T-helper 1 cell treated with Interleukin-12 subunit alpha and Interleukin-12 subunit beta and Interleukin-4 antibody, amounts not matched to agents 30 ng/mL and 1 ng/mL, for 36 hours (primary cell): ENCODE results near the gene PRKACA. TPM values are rescaled to one million over a fixed set of nuclear protein-coding genes. Genes with fewer than 3 reads are reported as not detected.
"Not testable (repeated sequence)": the region's sequence is repeated elsewhere in the genome, so short reads cannot be mapped to it uniquely, and the experiment has no call there.

ENCODE experiments used
- intact Hi-C: fragments of 100-400 bp; cut with micrococcal nuclease; formaldehyde crosslinking; loops from one replicate; pipeline ENCODE4 v1.15.1; 2024
- total RNA-seq: library from RNA; stranded (reverse); gene quantifications from 2 replicates; pipeline ENCODE4 v1.2.3, GENCODE V29; 2022

The PRKACA gene
- total RNA-seq, 1 donor from 2014 or later: 66.4 TPM

DNA sequence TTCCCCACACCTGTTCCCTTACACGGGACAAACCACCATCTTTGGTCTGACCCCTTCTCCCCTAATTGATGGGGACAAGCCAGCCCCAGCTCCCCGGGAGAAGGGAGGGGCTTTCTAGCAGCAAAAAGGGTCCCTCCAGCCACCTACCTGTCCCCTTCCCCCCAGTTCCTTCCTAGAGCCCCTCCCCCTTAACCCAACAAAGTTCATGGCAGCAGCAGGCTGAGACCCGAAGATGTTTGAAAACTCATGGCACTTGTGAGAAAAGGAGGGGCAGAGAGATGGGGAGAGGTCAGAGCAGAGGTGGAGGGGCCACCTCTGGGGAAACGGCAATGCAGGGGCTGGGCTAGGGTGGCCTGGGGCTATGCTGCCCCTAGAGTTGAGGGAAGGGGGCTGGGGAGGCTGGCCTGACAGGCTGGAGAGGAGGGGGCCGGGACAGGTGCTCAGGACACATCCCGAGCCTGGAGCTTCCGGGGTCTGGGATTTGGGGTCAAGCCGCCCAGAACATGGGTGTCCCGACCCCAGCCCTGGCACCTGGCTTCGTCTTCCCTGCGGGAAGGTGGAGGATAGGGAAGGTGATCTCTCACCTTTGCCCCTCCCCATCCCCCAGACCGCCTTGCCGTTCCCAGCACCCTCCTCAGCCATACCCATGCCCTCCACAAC, 31.3 kb upstream of the PRKACA start:
- intact Hi-C loops: loop anchor here (1.0 kb wide), 3 partner anchors 12 to 199 kb away; no protein-coding TSS in a partner anchor

DNA sequence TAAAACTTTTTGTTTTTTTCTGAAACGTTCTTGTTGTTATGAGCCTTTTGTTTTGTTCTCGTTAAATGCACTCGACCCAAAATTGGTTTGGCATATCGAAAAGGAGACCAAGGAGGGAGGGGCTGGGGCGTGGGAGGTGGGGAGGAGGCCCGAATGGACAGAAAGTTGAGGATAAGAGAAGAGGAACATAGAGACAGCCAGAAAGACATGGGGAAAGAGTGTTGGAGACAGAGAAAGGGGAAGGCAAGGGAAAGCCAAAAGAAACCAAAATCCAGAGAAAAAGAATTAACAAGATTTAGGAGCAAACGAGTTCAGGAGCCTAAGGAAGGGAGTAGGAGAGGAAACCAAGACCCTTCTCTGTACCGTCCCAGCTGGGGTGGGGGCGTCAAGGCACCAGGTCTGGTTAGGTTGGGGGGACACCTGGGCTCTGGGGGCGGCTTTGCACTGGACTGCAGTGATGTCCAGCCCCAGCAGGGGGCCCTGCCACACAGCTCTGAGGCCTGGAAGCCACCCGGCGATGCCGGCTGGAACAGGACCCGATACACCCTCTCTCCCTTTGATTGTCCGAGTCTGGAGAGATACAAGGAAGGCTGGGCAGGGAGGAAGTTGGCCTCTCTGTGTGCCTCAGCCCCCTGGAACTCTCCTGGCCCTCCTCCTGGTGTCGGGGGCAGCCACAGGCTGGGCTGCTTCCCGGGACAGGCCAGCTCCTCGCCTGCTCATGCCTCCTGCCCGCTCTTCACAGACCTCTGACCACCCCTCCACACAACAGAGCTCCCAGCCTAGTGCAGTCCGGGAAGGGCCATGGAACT, 30.4 kb upstream of the PRKACA start:
- intact Hi-C loops: no loop called here

DNA sequence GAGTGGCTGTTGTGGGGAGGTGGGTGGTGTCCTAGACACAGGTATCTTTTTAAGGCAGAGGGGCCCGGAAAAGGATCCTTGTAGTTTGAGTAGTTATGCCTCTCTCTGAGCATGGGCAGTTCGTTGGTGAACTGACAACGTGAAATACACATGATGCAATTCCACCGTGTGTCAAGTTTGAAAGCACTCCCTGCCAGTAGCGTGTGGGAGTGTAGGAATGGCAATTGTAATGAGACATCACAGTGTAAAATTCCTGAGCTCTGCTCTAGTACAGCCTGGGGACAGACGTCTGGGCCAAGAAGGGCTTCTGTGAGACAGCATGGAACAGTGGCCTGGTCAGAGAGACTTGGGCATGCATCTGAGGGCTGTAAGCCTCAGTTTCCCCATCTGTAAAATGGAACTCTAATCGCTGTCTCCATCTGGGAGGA, 29.2 kb upstream of the PRKACA start:
- intact Hi-C loops: no loop called here

DNA sequence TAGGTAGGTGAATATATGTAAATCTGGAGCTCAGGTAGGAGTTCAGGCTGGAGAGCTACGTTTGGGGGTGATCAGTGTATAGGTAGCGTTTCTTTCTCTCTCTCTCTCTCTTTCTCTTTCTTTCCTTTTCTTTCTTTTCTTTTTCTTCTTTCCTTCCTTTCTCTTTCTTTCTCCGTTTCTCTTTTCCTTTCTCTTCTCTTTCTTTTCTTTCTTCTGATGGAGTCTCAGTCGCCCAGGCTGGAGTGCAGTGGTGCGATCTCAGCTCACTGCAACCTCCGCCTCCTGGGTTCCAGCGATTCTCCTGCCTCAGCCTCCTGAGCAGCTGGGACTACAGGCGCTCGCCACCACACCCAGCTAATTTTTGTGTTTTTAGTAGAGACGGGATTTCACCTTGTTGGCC, 28.6 kb upstream of the PRKACA start:
- intact Hi-C loops: not testable (repeated sequence)

DNA sequence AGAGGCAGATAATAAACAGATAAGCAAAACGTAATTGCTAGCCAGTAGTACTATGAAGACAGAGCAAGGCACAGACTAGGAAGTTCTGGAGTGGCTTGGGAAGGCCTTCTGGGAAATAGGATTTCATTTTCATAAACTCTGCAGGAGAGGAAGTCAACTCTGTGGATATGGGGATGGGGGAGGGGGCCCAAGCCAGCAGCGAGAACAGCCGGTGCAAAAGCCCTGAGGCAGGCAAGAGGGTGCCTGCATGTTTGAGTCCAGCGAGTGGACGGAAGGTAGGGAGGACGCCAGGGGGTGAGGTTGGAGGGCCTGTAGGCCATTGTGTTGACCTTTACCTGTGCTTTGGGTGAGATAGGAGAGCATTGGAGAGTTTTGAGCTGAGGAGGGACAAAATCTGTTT, 27.8 kb upstream of the PRKACA start:
- intact Hi-C loops: no loop called here

DNA sequence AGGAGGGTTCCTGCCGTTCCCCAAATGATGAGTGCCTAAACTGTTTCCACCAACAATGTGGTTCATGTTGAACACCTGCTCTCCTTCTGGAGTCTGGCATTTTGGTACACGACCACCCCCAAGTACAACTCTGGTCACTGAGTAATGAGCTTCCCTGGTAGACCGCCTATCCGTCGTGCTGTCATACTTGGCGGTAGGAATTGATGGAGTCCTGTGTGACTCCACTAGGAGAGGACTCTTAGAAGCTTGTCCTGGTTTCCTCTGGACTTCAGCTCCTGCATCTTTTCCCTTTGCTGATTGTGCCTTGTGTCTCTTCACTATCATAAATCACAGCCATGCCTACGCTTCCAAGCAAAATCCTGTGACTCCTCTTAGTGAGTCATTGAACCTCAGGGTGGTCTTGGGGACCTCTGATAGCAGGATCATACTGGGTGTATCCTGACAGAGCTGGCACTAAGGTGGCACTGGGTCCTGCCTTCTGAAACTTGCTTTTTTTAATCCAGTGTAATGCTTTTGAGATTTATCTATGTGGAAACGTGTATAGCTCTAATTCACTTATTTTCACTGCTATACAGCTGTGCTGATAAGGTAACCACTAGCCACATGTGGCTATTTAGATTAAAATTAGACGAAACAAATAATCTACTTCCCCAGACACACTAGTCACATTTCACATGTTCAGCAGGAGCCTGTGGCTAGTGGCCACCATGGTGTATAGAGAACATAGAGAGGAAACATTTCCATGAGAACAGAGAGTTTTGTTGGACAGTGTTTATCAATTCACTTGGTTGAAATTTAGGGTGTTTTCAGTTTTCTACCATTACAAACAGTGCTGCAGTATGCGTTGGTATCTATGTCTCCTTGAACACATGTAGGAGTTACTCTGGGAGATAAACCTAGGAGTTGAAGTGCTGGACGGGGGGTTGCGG, 25.0 kb upstream of the PRKACA start:
- intact Hi-C loops: no loop called here

DNA sequence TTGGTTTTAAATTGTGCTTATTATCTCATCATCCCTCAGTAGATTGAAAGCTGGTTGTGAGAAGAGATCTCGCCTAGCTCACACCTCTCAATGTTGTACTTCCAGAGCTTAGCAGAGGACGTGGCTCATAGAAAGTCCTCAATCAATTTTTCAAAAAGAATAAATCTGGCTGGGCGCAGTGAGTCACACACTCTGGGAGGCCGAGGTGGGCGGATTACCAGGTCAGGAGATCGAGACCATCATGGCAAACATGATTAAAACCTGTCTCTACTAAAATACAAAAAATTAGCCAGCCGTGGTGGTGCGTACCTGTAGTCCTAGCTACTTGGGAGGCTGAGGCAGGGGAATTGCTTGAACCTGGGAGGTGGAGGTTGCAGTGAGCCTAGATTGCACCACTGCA, 23.5 kb upstream of the PRKACA start:
- intact Hi-C loops: no loop called here

DNA sequence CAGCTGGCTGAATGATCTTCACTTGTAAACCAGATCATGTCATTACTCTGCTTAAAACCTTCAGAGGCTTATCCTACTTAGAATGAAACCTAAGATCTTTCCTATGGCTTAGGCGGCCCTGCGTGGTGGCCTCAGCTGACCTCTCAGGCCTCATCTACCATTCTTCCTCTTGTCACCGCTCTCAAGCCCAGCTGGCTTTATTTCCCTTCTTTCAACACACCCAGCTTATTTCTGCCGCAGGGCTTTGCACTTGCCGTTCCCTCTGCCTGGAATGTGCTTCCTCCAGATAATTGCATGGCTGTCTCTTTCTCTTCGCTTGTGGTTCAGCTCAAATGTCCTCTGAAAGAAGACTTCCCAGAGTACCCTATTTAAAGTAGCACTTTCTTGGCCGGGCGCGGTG, 22.4 kb upstream of the PRKACA start:
- intact Hi-C loops: loop anchor here (5.0 kb wide), 1 partner anchor 57 kb away; no protein-coding TSS in a partner anchor

DNA sequence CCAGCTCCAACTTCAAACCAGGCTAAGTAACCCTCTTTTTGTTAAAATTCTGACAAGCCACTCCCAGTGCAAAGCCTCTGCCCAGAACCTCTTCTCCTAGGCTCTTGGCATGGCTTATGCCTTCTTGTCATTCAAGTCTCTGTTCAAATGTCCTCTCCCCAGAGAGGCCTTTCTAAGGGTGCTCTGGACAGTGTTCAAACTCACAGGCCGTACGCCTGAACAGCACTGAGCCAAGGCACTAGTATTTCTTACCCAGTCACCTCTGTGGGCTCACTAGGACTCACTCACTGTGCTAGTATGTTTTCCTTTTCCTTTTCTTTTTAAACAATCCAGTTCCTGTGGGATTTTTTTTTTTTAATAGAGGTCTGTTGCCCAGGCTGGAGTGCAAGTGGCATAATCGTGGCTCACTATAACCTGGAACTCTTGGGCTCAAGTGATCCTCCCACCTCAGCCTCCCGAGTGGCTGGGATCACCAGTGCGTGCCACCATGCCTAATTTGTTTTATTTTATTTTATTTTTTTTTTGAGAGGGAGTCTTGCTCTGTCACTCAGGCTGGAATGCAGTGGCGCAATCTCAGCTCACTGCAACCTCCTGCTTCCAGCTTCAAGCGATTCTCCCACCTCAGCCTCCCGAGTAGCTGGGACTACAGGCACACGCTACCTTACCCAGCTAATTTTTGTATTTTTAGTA, 21.2 kb upstream of the PRKACA start:
- intact Hi-C loops: loop anchor here (5.0 kb wide), 1 partner anchor 59 kb away; no protein-coding TSS in a partner anchor

DNA sequence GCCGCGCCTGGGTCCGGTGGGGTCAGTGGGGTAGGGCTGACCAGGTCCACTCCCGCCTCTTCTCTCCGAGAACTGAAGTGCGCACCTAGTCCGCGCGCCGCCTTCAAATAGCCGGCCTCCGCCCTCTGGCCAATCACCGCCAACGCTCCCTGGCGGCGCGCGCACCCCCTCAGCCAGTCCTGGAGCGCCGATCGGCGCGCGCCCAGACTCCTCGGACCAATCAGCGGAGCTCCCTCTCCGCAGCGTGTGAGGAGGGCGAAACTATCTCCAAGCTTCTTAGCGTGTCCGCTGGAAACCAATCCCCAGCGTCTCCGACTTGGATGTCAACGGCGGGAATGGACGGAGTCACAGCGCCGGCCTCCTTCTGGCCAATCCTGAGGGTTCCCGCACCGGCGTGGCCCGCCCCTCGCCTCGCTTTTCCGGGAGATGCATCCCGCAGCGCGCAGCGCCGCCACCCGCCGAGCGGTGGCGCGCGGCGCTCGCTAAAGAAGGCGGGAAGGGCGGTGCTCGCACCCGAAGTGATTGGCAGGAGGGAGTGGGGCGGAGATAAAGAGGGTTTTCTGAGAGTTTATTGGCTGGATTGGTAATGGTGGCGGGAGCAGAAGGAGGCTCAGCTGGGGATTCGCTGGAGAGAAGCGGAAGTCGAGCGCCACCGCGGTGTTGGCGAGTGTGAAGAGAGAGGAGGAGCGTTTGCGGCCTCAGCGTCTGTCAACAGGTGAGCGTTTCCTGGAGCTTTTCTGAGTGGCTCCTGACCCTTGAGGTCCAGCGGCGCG, 19.1 kb upstream of the PRKACA start, which contains the start of gene ASF1B:
TSS of gene ASF1B (minus strand) at position 81 of the 773 bp plus-strand sequence. CDS start 133 bp downstream, outside the sequence.
- intact Hi-C loops: loop anchor here (1.0 to 5.0 kb wide), 19 partner anchors 13 to 553 kb away; partner anchors contain the start of genes BRME1, CC2D1A, DCAF15 and DDX39A

DNA sequence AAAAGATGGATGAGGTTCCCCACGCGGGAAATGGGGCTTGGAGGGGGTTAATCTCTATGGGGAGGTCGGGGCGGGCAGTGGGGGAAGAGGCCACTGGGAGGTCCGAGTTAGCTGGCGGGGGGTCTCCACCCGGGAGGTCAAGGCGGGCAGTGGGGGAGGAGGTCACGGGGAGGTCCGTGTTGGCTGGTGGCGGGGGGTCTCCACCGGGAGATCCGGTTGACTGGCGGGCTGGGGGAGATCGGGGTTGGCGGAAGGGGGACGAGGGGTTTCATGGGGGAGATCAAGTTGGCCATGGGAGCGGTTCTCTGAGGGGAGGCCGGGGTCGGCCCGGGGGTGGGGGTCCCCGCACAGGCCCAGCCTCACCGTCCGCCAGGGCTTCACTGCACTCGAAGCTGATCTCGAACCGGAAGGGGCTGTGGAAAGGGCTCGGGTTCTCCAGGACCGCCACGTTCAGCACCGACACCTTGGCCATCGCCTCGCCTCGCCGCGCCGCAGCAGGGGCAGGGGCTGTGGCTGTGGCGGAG, 18.5 kb upstream of the PRKACA start:
- intact Hi-C loops: loop anchor here (1.0 to 5.0 kb wide), 13 partner anchors 18 to 553 kb away; partner anchors contain the start of genes DCAF15, DNAJB1, MISP3 and RFX1

DNA sequence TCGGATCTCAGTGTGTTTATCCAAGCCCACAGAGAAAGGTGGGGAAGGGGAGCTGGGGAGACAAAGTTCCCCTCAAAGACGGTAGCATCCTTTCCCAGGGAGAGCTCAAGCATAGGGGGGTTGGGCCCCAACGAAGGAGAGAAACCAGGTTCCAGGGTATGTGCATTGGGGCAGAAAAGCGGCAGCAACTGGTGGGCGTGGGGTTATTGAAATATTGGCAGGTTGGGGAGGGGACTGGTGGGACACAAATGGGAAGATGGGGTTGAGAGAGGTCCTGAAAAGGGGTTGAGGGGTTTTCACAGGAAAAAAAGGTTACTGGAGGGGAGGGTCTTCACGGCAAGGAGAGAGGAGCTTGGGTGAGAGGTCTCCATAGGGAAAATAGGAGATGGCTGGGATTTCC, 17.8 kb upstream of the PRKACA start:
- intact Hi-C loops: loop anchor here (5.0 kb wide), 1 partner anchor 62 kb away; no protein-coding TSS in a partner anchor

DNA sequence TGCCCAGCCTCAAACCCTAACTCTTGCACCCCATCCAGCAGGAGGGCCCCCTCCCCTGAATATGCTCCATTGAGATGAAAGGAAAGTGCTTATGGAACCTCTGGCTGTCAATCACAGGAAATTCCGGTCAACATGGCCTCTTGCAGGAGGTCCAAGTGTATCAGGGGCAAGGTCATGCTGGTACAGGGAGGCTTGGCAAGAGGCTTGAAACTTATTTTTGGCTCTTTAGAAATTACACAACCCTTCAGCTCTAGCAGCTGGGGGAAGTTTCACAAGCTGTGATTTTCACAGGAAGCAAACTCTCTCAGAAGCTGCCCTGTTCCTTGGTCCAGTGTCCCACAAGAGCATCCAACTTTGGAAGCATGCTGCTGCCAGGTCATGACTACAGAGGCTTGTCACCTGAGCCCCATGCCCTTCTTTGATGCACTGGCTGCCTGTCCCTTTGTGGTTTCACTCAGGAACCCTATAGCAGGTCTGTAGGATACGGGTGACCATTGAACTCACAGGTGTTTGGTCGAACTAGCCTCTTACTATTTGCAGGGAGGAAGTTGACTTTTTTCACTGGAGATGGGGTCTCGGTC, 10.5 kb upstream of the PRKACA start:
- intact Hi-C loops: no loop called here

DNA sequence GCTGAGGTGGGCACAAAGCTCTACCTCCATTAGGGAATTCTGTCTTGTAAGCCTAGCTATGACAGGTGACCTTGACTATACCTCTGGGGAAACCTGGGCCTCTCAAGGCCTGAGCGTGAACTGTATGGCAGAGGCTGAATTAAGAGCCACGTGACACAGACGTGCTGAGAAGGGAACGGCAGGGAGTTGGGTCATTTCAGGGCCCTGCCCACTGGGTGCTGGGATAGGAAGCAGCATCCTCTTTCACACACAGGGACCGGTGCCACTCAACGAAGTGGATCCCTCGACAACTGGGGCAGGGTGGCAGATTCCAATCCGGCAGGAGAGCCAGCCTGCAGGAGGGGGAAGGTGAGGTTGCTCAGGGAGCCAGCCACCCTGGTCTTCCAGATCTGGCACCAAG, 9.6 kb upstream of the PRKACA start:
- intact Hi-C loops: no loop called here

DNA sequence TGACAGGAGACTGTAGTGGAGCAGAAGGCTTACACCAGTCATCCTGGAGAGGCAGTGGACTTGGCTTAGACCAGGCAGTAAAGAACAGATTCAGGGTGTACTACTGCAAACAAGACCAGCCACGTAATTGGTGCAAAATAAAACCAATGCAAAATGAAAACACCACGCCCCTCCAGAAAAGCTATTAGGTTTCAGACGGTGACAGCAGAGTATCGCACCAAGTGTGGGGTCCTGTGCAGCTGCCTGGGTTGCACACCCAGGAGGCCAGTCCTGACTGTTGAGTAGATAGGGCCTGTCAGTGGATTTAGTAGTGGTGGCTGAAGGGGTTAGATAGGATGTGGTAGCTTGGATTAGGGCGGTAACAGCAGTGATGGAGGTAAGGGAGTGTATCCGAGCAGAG, 5.4 kb upstream of the PRKACA start:
- intact Hi-C loops: no loop called here

DNA sequence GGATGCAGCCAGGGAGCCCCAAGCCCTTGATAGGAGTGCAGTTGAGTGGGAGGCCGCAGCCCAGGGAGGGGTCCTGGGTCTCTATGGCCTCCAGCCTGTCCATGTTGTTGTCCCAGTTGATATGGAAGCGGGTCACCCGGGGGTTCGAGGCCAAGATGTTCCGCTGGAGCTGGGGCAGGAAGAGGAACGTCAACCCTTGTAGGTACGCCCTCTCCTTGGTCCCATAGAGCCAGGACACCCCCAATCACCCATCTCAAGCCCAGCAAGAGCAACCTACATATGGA, 2.9 kb upstream of the PRKACA start:
- intact Hi-C loops: no loop called here

DNA sequence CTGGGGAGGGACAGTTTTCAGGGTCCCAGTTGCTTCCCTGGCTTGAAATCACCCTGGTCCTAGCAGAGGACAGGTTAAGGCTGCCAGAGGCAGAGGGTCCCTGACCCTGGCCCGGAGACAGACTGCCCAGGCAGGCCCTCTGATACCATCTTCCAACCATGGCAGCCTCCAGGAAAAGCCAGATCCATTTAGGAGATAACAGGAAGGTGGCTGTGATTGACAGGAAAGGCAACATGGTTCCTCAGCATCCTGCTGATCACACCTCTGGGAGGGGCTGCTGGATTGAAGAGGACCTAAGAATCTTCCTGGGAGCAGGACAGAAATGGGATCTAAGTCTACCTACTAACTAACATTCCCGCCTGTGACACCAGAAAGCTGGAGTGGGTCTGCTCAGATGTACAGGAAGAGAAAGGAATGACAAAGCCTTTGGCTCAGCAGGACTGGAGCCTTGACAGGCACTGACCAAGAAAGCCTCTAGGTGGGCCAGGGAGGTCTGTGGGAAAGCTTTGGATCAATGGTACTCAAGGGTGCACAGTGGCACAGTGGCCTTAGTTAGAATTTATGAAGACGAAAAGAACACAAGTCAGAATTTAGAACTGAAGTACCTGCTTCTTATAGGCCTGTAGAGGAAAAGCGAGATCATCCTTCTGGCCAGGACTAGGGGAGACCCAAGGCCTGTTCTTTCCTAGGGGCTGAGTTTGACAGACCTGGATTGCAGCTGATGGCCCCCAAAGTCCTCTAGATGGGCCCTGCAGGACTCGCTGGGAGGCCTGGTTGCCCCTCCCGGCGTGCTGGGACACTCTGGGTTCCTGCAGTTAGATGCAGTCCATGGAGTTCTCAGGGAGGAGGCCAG, 2.3 kb upstream of the PRKACA start:
- intact Hi-C loops: no loop called here

DNA sequence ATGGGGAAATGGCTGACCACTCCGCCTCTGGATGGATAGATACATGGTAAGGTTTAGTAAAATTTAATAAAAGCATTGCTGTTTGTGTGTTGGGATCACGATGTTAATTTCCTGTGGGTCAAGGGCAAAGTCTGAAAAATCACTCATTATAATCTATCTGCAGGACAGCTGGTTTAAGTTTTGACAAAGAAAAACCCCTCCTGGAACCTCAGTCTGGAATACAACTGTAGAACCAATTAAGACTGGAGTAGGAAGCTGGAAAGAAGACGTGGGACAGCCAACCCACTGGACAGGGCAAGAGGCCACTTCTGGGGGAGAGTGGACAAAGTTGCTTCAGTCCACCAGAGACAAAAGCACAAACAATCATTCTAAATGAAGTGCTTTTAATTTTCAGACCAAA, 1.6 kb upstream of the PRKACA start:
- intact Hi-C loops: no loop called here
